HL-60 (cell line): ENCODE measurements around the gene TAPT1.

Experiments
- DNase-seq, 2 experiments: peaks; one replicate each; pipeline ENCODE4 v3.0.0-alpha.2; 2010 to 2020; ENCODE audit warnings: low read depth in 1 of 2, low spot score in 1 of 2
- H3K27ac ChIP-seq: fragments of 250-450 bp; sonication (Bioruptor Pico); replicated peaks from 2 replicates; pipeline ENCODE4 v1.5.1; 2020; ENCODE audit warnings: mild to moderate bottlenecking, moderate library complexity
- H3K27me3 ChIP-seq: fragments of 250-450 bp; sonication (Bioruptor Pico); 2 replicates; pipeline ENCODE4 v1.5.1; 2021; ENCODE audit warnings: mild to moderate bottlenecking, moderate library complexity; ENCODE audit not compliant: insufficient read depth, poor library complexity, severe bottlenecking
- H3K4me3 ChIP-seq: replicated peaks from 2 replicates; pipeline ENCODE4 v1.5.1; 2011; ENCODE audit warnings: mild to moderate bottlenecking, control low read depth, low read length; ENCODE audit not compliant: insufficient read depth
- GABPA ChIP-seq: IDR thresholded peaks from 2 replicates; pipeline ENCODE4 v1.6.1; 2012; ENCODE audit warnings: low read depth
- POLR2AphosphoS5 ChIP-seq: IDR thresholded peaks from 2 replicates; pipeline ENCODE4 v1.6.1; 2012; ENCODE audit warnings: low read depth
- REST ChIP-seq: IDR thresholded peaks from 2 replicates; pipeline ENCODE4 v1.6.1; 2012; ENCODE audit warnings: low read depth; ENCODE audit not compliant: insufficient replicate concordance
- SPI1 ChIP-seq: IDR thresholded peaks from 2 replicates; pipeline ENCODE4 v1.6.1; 2012; ENCODE audit warnings: low read depth, mild to moderate bottlenecking, borderline replicate concordance
- TF ChIP-seq, protein P1 (sequence below): IDR thresholded peaks from one replicate; pipeline ENCODE4 v1.5.1; 2011; ENCODE audit warnings: low read length, control low read depth, inconsistent platforms; ENCODE audit not compliant: insufficient read depth

The TAPT1 gene

DNA sequence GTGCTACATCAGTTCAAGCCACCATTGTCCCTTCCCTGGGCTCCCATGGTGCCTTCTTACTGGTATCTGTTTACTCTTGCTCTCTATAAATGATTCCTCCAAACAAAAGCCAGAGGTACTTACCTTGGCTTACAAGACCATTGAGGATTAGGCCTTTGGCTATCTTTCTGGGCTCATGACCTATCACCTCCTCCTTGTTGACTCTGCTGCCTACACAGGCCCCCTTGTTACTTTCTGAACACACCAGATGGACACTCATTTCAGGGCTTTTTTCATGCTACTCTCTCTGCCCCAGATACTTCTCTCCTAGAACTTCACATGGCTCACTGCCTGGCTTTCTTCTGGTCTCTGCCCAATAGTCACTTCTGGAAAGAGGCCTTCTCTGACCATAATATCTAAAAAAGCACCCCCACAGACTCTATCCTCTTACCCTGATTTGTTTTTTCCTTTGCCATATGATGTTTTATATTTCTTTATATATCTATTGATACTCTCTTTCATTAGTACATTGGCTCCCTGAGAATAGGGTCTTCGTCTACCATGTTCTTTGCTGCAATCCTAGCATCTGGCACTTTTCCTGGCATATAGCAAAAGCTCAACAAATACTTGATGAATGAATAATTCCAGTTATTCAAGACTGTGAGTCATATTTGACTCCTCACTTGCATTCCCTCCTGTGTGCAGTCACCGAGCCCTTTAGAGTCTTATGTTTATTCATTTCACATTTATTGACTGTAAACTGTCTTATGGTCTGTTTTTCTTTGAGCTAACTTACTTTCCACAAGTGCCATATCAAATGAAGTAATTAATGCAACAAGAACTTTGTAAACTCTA lies 27.1 kb upstream of the TAPT1 start:
- Histone ChIP-seq H3K27me3 (no peaks in the 10 kb centered on the region), H3K4me3 (no peak overlapping the region), H3K27ac (no peak overlapping the region)
- DNase-seq = no peak
- TF ChIP-seq REST (no peak), GABPA (no peak), POLR2AphosphoS5 (no peak), SPI1 (no peak)
- TF ChIP-seq, protein P1, sequence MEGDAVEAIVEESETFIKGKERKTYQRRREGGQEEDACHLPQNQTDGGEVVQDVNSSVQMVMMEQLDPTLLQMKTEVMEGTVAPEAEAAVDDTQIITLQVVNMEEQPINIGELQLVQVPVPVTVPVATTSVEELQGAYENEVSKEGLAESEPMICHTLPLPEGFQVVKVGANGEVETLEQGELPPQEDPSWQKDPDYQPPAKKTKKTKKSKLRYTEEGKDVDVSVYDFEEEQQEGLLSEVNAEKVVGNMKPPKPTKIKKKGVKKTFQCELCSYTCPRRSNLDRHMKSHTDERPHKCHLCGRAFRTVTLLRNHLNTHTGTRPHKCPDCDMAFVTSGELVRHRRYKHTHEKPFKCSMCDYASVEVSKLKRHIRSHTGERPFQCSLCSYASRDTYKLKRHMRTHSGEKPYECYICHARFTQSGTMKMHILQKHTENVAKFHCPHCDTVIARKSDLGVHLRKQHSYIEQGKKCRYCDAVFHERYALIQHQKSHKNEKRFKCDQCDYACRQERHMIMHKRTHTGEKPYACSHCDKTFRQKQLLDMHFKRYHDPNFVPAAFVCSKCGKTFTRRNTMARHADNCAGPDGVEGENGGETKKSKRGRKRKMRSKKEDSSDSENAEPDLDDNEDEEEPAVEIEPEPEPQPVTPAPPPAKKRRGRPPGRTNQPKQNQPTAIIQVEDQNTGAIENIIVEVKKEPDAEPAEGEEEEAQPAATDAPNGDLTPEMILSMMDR = no peak

GRCh38 chr4:16250661-16251365 lies 24.5 kb upstream of the TAPT1 start:
- TF ChIP-seq SPI1 = no peak
- TF ChIP-seq, protein P1 = no peak
- no peak for TF ChIP-seq REST
- no peak for TF ChIP-seq GABPA
- TF ChIP-seq POLR2AphosphoS5 = no peak
- Histone ChIP-seq H3K27me3 (no peaks in the 10 kb centered on the region), H3K4me3 (no peak overlapping the region), H3K27ac (no peak overlapping the region)
- DNase-seq = no peak

- no peak for DNase-seq
- TF ChIP-seq, protein P1 = no peak
- TF ChIP-seq SPI1 (no peak), GABPA (no peak), POLR2AphosphoS5 (no peak), REST (no peak)
- Histone ChIP-seq H3K4me3 (no peak overlapping the region), H3K27ac (no peak overlapping the region), H3K27me3 (no peaks in the 10 kb centered on the region)
Observed at GRCh38 chr4:16248605-16249004, 22.3 kb upstream of the TAPT1 start.
